Measurements from ENCODE around the gene CLASP1.

The CLASP1 gene

GRCh38 chr2:121690095-121690494 is 40.8 kb upstream of the CLASP1 start:
- H3K4me3 ChIP-seq (ENCODE audit: low read depth, low read length) = no peak overlapping the region
- TF ChIP-seq, protein P1, sequence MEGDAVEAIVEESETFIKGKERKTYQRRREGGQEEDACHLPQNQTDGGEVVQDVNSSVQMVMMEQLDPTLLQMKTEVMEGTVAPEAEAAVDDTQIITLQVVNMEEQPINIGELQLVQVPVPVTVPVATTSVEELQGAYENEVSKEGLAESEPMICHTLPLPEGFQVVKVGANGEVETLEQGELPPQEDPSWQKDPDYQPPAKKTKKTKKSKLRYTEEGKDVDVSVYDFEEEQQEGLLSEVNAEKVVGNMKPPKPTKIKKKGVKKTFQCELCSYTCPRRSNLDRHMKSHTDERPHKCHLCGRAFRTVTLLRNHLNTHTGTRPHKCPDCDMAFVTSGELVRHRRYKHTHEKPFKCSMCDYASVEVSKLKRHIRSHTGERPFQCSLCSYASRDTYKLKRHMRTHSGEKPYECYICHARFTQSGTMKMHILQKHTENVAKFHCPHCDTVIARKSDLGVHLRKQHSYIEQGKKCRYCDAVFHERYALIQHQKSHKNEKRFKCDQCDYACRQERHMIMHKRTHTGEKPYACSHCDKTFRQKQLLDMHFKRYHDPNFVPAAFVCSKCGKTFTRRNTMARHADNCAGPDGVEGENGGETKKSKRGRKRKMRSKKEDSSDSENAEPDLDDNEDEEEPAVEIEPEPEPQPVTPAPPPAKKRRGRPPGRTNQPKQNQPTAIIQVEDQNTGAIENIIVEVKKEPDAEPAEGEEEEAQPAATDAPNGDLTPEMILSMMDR (IDR thresholded peaks at IDR 0.05; ENCODE audit: control insufficient read depth, extremely low read depth, insufficient read depth) = no peak
- DNase-seq (ENCODE audit: low read depth) = no peak

GRCh38 chr2:121689356-121689755 is 40.1 kb upstream of the CLASP1 start:
- H3K4me3 ChIP-seq (ENCODE audit: low read depth, low read length) = no peak overlapping the region
- TF ChIP-seq, protein P1 (IDR thresholded peaks at IDR 0.05; ENCODE audit: control insufficient read depth, extremely low read depth, insufficient read depth) = peak; percentile 40
- peak; percentile 35 for DNase-seq (ENCODE audit: low read depth)

- H3K4me3 ChIP-seq (ENCODE audit: low read depth, low read length) = no peak overlapping the region
- TF ChIP-seq, protein P1 (IDR thresholded peaks at IDR 0.05; ENCODE audit: control insufficient read depth, extremely low read depth, insufficient read depth) = no peak
These were observed 39.6 kb upstream of the CLASP1 start for GRCh38 chr2:121688820-121689219.

DNA sequence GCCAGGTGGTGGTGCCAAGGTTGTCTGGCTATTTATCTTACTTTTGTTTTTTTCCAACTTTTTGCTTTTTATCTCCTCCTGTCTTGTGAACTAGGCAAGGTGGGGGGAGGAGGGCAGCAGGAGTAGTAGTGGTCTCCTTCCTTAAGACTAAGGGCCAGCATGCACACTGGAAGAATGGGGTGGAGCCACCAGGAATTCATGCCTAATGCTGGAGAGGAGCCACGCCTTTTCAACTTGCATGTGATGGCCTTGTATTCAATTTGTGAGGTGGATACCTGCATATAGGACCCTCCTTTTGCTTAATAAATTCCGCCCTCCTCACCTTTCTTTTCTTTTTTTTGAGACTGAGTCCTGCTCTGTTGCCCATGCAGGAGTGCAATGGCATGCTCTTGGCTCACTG is 37.6 kb upstream of the CLASP1 start:
- H3K4me3 ChIP-seq (ENCODE audit: low read depth, low read length) = no peak overlapping the region
- DNase-seq (ENCODE audit: low read depth) = no peak
- TF ChIP-seq, protein P1 (IDR thresholded peaks at IDR 0.05; ENCODE audit: control insufficient read depth, extremely low read depth, insufficient read depth) = no peak

More at GRCh38 chr2:121688820-121689219, 39.6 kb upstream of the CLASP1 start:
- no peak for DNase-seq (ENCODE audit: low read depth)

GRCh38 chr2:121686218-121686617 is 37.0 kb upstream of the CLASP1 start:
- TF ChIP-seq, protein P1 (IDR thresholded peaks at IDR 0.05; ENCODE audit: control insufficient read depth, extremely low read depth, insufficient read depth) = no peak
- H3K4me3 ChIP-seq (ENCODE audit: low read depth, low read length) = no peak overlapping the region
- no peak for DNase-seq (ENCODE audit: low read depth)

DNA sequence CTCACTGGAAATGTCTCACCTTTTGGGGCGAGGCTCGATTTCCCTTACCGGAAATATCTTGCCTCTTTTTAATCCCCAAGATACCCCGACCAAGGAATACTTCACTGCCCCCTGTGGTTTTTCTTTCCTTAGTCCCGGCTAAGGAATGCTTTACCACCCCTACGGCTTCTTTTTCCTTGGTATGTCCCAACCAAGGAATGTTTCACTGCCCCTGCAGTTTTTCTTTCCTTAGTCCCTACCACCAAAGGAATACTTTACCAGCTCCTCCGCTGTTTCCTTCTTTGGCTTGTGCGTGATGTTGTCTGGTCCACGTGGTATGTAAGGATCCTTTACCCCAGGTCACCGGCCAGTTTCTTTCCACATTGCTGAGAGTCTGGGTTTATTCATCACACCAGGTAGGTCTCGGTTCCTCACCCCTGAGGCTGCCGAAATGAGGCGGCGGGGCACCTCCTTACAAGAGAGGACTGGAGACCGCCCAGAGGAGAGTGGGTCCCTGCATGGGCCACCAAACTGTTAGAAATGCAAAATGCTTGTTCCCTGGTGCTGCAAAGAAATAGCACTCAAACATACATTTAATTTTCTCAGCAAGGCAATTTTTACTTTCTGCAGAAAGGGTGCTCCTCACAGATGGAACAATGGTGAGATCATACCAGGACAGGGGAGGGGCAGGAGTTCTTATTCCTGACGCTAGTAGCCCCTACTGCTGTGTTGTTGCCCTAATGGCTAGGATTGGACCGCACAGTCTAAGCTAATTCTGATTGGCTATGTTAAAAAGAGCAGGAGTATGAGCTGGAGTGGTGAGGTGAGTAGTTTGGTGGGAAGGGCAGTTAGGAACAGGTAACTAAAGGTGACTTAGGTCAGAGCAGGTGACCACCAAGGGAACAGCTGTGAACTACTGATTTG is 33.4 kb upstream of the CLASP1 start:
- no peak overlapping the region for H3K4me3 ChIP-seq (ENCODE audit: low read depth, low read length)
- TF ChIP-seq, protein P1 (IDR thresholded peaks at IDR 0.05; ENCODE audit: control insufficient read depth, extremely low read depth, insufficient read depth) = no peak
- DNase-seq (ENCODE audit: low read depth) = no peak

Measured in LNCaP clone FGC (cell line).